Fibroblast of villous mesenchyme (primary cell): ENCODE measurements around the gene SPRN. TPM values are rescaled to one million over a fixed set of nuclear protein-coding genes. Genes with fewer than 3 reads are reported as not detected.

ENCODE experiments used
- DNase-seq: peaks from one replicate; pipeline ENCODE4 v3.0.0-alpha.2; 2010; ENCODE audit warnings: low read depth
- H3K4me3 ChIP-seq: 2 replicates; pipeline ENCODE4 v1.5.1; 2011; ENCODE audit warnings: low read depth, mild to moderate bottlenecking, low read length
- CTCF ChIP-seq: IDR thresholded peaks from 2 replicates; pipeline ENCODE4 v1.5.1; 2012; ENCODE audit warnings: low read depth, mild to moderate bottlenecking, low read length; ENCODE audit not compliant: insufficient read depth
- total RNA-seq: library from RNA; depleted of rRNA; stranded (reverse); fragments of >200 nt; gene quantifications from 2 replicates; pipeline ENCODE4 v1.2.3, GENCODE V29; 2012

Gene SPRN
- total RNA-seq, 1 donor, result 0.43 TPM

GRCh38 chr10:133456041-133456951 lies 31.9 kb upstream of the SPRN start:
- no peak for TF ChIP-seq CTCF
- no peak for DNase-seq
- no peak overlapping the region for H3K4me3 ChIP-seq

GRCh38 chr10:133455611-133456031 lies 31.2 kb upstream of the SPRN start:
- no peak for TF ChIP-seq CTCF
- DNase-seq, result no peak
- no peak overlapping the region for H3K4me3 ChIP-seq

GRCh38 chr10:133455196-133455595 lies 30.8 kb upstream of the SPRN start:
- no peak for TF ChIP-seq CTCF
- H3K4me3 ChIP-seq, result no peak overlapping the region
- DNase-seq, result no peak

- TF ChIP-seq CTCF, result no peak
- DNase-seq, result no peak
- no peak overlapping the region for H3K4me3 ChIP-seq
Measured at GRCh38 chr10:133454204-133454893, 29.9 kb upstream of the SPRN start.

GRCh38 chr10:133453516-133454203 lies 29.2 kb upstream of the SPRN start, which contains the start of gene SCART1:
SCART1 (plus strand) TSS chr10:133453945; CDS start chr10:133453998, 53 bp downstream.
- no peak within 1 kb of the TSS for H3K4me3 ChIP-seq
- no peak for TF ChIP-seq CTCF
- DNase-seq, result no peak

- no peak for TF ChIP-seq CTCF
- no peak for DNase-seq
Measured at GRCh38 chr10:133452453-133452852, 28.0 kb upstream of the SPRN start.

More at GRCh38 chr10:133452453-133452852, 28.0 kb upstream of the SPRN start:
- no peak overlapping the region for H3K4me3 ChIP-seq
